H1 (cell line): ENCODE data around the gene ALOX5. TPM values are rescaled to one million over a fixed set of nuclear protein-coding genes. Genes with fewer than 3 reads are reported as not detected.

Experiments used
- BACH1 ChIP-seq: IDR thresholded peaks from 2 replicates; pipeline ENCODE4 v1.6.1; 2012; ENCODE audit warnings: low read length, improper control_type of control experiment
- RNF2 ChIP-seq: fragments of 200-900, 300-1000 bp; sonication (generic); IDR thresholded peaks from 2 replicates; pipeline ENCODE4 v1.7.1; 2016; ENCODE audit warnings: borderline replicate concordance, low read depth, mild to moderate bottlenecking, antibody characterized with exemption, low read length; ENCODE audit not compliant: poor library complexity, severe bottlenecking; ENCODE audit errors: missing control alignments
- TBP ChIP-seq: IDR thresholded peaks from 2 replicates; pipeline ENCODE4 v1.6.1; 2011; ENCODE audit warnings: low read depth, low read length, improper control_type of control experiment
- polyA plus RNA-seq, 7 experiments: library from polyadenylated mRNA; depleted of rRNA in 3 of 7; stranded (reverse) in 5 of 7; unstranded in 2 of 7; fragments of >200 nt in 5 of 7; fragments of 200-250 nt in 2 of 7; gene quantifications; 1 replicate in 5 of 7; 2 replicates in 1 of 7; 4 replicates in 1 of 7; pipeline versions ENCODE4 v1.2.1 to v1.2.3, GENCODE V29; 2011 to 2013; ENCODE audit warnings: missing spikeins in 2 of 7, mixed read lengths in 2 of 7
- total RNA-seq: library from RNA; stranded (reverse); fragmentation: NEBNext Ultra II Directional; extraction: Animal tissue kit (Norgen Biotek cat#: 25700); gene quantifications from 2 replicates; pipeline ENCODE4 v1.2.1, GENCODE V29; 2021

Gene ALOX5
- total and polyA plus RNA-seq, 2 of the 8 experiments (the other 6 are each of a cell fraction or from before 2014, with no cell fraction given), result 1.6 to 3.8 TPM

GRCh38 chr10:45443101-45444009 is 69.3 kb downstream of the ALOX5 start (continued):
- TF ChIP-seq BACH1, result no peak
- TF ChIP-seq RNF2, result no peak
- TF ChIP-seq TBP, result no peak
- TF ChIP-seq, all 59 proteins: peak for 0
